Measurements from ENCODE around the gene CERK.

- TF ChIP-seq TAF1 (conservative IDR thresholded peaks at IDR 0.05) (no peak), YY1 (IDR thresholded peaks at IDR 0.05) (no peak), FOXA2 (IDR thresholded peaks at IDR 0.05) (no peak), GABPA (IDR thresholded peaks at IDR 0.05 in 1 of 2, conservative IDR thresholded peaks at IDR 0.05 in 1 of 2) (no peak), FOXA1 (IDR thresholded peaks at IDR 0.05) (no peak)
- TF ChIP-seq, protein P1, sequence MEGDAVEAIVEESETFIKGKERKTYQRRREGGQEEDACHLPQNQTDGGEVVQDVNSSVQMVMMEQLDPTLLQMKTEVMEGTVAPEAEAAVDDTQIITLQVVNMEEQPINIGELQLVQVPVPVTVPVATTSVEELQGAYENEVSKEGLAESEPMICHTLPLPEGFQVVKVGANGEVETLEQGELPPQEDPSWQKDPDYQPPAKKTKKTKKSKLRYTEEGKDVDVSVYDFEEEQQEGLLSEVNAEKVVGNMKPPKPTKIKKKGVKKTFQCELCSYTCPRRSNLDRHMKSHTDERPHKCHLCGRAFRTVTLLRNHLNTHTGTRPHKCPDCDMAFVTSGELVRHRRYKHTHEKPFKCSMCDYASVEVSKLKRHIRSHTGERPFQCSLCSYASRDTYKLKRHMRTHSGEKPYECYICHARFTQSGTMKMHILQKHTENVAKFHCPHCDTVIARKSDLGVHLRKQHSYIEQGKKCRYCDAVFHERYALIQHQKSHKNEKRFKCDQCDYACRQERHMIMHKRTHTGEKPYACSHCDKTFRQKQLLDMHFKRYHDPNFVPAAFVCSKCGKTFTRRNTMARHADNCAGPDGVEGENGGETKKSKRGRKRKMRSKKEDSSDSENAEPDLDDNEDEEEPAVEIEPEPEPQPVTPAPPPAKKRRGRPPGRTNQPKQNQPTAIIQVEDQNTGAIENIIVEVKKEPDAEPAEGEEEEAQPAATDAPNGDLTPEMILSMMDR (IDR thresholded peaks at IDR 0.05; ENCODE audit: low read depth, low read length, missing input control), result no peak
- TF ChIP-seq, protein P2, sequence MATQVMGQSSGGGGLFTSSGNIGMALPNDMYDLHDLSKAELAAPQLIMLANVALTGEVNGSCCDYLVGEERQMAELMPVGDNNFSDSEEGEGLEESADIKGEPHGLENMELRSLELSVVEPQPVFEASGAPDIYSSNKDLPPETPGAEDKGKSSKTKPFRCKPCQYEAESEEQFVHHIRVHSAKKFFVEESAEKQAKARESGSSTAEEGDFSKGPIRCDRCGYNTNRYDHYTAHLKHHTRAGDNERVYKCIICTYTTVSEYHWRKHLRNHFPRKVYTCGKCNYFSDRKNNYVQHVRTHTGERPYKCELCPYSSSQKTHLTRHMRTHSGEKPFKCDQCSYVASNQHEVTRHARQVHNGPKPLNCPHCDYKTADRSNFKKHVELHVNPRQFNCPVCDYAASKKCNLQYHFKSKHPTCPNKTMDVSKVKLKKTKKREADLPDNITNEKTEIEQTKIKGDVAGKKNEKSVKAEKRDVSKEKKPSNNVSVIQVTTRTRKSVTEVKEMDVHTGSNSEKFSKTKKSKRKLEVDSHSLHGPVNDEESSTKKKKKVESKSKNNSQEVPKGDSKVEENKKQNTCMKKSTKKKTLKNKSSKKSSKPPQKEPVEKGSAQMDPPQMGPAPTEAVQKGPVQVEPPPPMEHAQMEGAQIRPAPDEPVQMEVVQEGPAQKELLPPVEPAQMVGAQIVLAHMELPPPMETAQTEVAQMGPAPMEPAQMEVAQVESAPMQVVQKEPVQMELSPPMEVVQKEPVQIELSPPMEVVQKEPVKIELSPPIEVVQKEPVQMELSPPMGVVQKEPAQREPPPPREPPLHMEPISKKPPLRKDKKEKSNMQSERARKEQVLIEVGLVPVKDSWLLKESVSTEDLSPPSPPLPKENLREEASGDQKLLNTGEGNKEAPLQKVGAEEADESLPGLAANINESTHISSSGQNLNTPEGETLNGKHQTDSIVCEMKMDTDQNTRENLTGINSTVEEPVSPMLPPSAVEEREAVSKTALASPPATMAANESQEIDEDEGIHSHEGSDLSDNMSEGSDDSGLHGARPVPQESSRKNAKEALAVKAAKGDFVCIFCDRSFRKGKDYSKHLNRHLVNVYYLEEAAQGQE (IDR thresholded peaks at IDR 0.05), result no peak
These were observed 69.9 kb downstream of the CERK start for GRCh38 chr22:46668116-46668515.
